ENCODE data around the gene DUSP3. TPM values are rescaled to one million over a fixed set of nuclear protein-coding genes. Genes with fewer than 3 reads are reported as not detected.
A peak's percentile ranks its signal among the peaks of the same experiment; 100 is the strongest.

DUSP3 gene
- total and polyA plus RNA-seq, 4 donors: 68.3 to 123 (median 111) TPM

GRCh38 chr17:43817826-43818225 lies 39.0 kb upstream of the DUSP3 start:
- no peak overlapping the region for H3K4me3 ChIP-seq (ENCODE audit: low read length in 2 of 2)
- intact Hi-C loops (cut with DNase I): no loop called here
- DNase-seq (peak in 1 of 2 donors; percentile 48), ATAC-seq (ENCODE audit: low FRiP score) (no peak)
- no peaks in the 10 kb centered on the region for H3K4me1 ChIP-seq (ENCODE audit: control insufficient read depth in 1 of 2, insufficient read depth in 2 of 2, low read length in 2 of 2)
- 90 to 92% methylated on average over 9 of the region's 9 CpGs for WGBS, 2 donors
- H3K36me3 ChIP-seq (ENCODE audit: control insufficient read depth in 1 of 2, insufficient read depth in 2 of 2, low read length in 1 of 2): no peaks in the 10 kb centered on the region
- H3K27me3 ChIP-seq (ENCODE audit: control insufficient read depth in 1 of 2, insufficient read depth in 2 of 2, low read length in 1 of 2): no peaks in the 10 kb centered on the region
- H3K27ac ChIP-seq (ENCODE audit: low read depth in 1 of 2, low read length in 2 of 2): no peak overlapping the region
- H3K9me3 ChIP-seq (ENCODE audit: control insufficient read depth, low read length): no peaks in the 10 kb centered on the region

GRCh38 chr17:43816336-43817320 lies 37.9 kb upstream of the DUSP3 start:
- no peak overlapping the region for H3K4me3 ChIP-seq (ENCODE audit: low read length in 2 of 2)
- DNase-seq (no peak), ATAC-seq (ENCODE audit: low FRiP score) (no peak)
- peaks cover 0 to 2% of the 10 kb centered on the region in 2 donors for H3K36me3 ChIP-seq (ENCODE audit: control insufficient read depth in 1 of 2, insufficient read depth in 2 of 2, low read length in 1 of 2)
- H3K4me1 ChIP-seq (ENCODE audit: control insufficient read depth in 1 of 2, insufficient read depth in 2 of 2, low read length in 2 of 2): no peaks in the 10 kb centered on the region
- 89 to 90% methylated on average over 24 of the region's 24 CpGs for WGBS, 2 donors
- no peaks in the 10 kb centered on the region for H3K27me3 ChIP-seq (ENCODE audit: control insufficient read depth in 1 of 2, insufficient read depth in 2 of 2, low read length in 1 of 2)
- no peak overlapping the region for H3K27ac ChIP-seq (ENCODE audit: low read depth in 1 of 2, low read length in 2 of 2)
- intact Hi-C loops (cut with DNase I): no loop called here
- no peaks in the 10 kb centered on the region for H3K9me3 ChIP-seq (ENCODE audit: control insufficient read depth, low read length)

- Histone ChIP-seq H3K27ac (ENCODE audit: low read depth in 1 of 2, low read length in 2 of 2) (no peak overlapping the region), H3K27me3 (ENCODE audit: control insufficient read depth in 1 of 2, insufficient read depth in 2 of 2, low read length in 1 of 2) (no peaks in the 10 kb centered on the region), H3K4me3 (ENCODE audit: low read length in 2 of 2) (no peak overlapping the region), H3K9me3 (ENCODE audit: control insufficient read depth, low read length) (no peaks in the 10 kb centered on the region), H3K36me3 (ENCODE audit: control insufficient read depth in 1 of 2, insufficient read depth in 2 of 2, low read length in 1 of 2) (peaks cover 2 to 4% of the 10 kb centered on the region in 2 donors), H3K4me1 (ENCODE audit: control insufficient read depth in 1 of 2, insufficient read depth in 2 of 2, low read length in 2 of 2) (no peaks in the 10 kb centered on the region)
- intact Hi-C loops (cut with DNase I): no loop called here
- ATAC-seq (ENCODE audit: low FRiP score) (no peak), DNase-seq (no peak)
- 3 to 4% methylated on average over 1 of the region's 1 CpG for WGBS, 2 donors
These were observed 35.9 kb upstream of the DUSP3 start for GRCh38 chr17:43814714-43815113.

GRCh38 chr17:43814026-43814425 lies 35.2 kb upstream of the DUSP3 start:
- H3K9me3 ChIP-seq (ENCODE audit: control insufficient read depth, low read length): no peaks in the 10 kb centered on the region

DNA sequence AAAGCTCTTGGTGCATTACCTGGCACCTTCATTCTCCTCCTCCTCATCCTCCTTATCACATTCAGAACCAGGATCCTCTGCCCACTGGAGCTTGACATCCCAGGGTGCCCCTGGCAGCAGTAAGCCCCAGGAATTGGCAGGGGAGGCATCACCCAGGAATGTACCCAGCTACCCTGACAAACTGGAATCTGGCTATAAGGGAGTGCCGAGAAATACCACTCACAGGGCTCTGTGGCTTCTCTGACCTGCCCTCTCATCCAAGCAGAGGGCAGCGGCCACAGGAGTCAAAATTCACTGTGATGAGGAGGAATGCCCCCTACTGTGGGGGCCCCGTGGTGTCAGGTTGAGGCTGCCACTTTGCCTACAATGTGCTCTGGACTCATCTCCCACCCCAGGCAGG lies 34.6 kb upstream of the DUSP3 start:
- ATAC-seq (ENCODE audit: low FRiP score): no peak
- 93 to 95% methylated on average over 3 of the region's 3 CpGs for WGBS, 2 donors
- no peak for DNase-seq

More at GRCh38 chr17:43814026-43814425, 35.2 kb upstream of the DUSP3 start:
- Histone ChIP-seq H3K36me3 (ENCODE audit: control insufficient read depth in 1 of 2, insufficient read depth in 2 of 2, low read length in 1 of 2) (peaks cover 2 to 4% of the 10 kb centered on the region in 2 donors), H3K4me1 (ENCODE audit: control insufficient read depth in 1 of 2, insufficient read depth in 2 of 2, low read length in 2 of 2) (no peaks in the 10 kb centered on the region), H3K27ac (ENCODE audit: low read depth in 1 of 2, low read length in 2 of 2) (no peak overlapping the region), H3K4me3 (ENCODE audit: low read length in 2 of 2) (no peak overlapping the region), H3K27me3 (ENCODE audit: control insufficient read depth in 1 of 2, insufficient read depth in 2 of 2, low read length in 1 of 2) (no peaks in the 10 kb centered on the region)
- ATAC-seq (ENCODE audit: low FRiP score): no peak
- no peak for DNase-seq
- 86 to 91% methylated on average over 12 of the region's 12 CpGs for WGBS, 2 donors
- intact Hi-C loops (cut with DNase I): no loop called here

DNA sequence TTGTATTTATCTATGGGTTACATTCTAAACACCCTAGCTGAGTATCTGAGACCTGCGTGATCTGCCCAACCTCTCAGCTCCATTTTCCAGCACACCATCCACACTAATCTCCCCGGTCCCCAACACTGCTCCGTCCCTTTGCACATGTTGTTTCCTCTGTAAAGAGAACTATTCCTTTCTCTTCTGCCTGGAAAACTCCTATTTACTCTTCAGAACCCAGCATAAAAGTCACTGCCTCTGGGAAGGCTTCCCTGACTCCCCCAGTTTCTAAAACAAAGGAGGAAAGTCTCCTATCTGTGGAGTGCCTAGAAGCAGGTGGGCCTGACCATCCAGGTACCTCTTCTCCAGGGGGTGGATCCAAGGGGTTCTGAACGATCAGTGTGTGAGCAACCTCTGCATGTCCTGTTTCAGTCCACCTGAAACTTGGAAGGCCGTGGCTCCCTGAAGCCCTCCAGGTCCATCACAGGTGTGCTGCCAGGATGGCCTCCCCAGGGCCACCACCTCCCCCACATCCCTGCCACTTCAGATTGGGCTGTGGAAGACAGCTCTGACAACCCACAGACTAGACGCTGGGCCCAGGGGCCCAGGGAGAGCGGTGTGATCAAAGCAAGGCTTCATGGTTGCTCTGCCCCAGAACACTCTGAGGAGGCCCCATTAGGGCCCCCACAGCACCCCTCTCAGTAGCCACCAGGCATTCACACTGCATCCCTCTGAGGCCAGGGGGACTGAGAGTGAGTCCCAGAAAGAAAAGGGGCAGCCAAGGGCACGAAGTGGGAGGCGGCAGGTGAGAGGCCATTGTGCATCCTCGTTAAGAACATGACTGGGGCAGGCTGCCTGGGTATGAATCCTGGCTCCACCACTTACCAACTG lies 33.9 kb upstream of the DUSP3 start:
- peaks cover 5 to 7% of the 10 kb centered on the region in 2 donors for H3K36me3 ChIP-seq (ENCODE audit: control insufficient read depth in 1 of 2, insufficient read depth in 2 of 2, low read length in 1 of 2)
- no peak overlapping the region for H3K27ac ChIP-seq (ENCODE audit: low read depth in 1 of 2, low read length in 2 of 2)
- intact Hi-C loops (cut with DNase I): no loop called here
- ATAC-seq (ENCODE audit: low FRiP score): no peak
- H3K4me3 ChIP-seq (ENCODE audit: low read length in 2 of 2): no peak overlapping the region
- H3K27me3 ChIP-seq (ENCODE audit: control insufficient read depth in 1 of 2, insufficient read depth in 2 of 2, low read length in 1 of 2): no peaks in the 10 kb centered on the region
- WGBS, 2 donors: 97% methylated on average over 10 of the region's 10 CpGs
- DNase-seq: no peak
- no peaks in the 10 kb centered on the region for H3K9me3 ChIP-seq (ENCODE audit: control insufficient read depth, low read length)
- no peaks in the 10 kb centered on the region for H3K4me1 ChIP-seq (ENCODE audit: control insufficient read depth in 1 of 2, insufficient read depth in 2 of 2, low read length in 2 of 2)

More for the DNA sequence above, 34.6 kb upstream of the DUSP3 start:
- peaks cover 2 to 7% of the 10 kb centered on the region in 2 donors for H3K36me3 ChIP-seq (ENCODE audit: control insufficient read depth in 1 of 2, insufficient read depth in 2 of 2, low read length in 1 of 2)
- H3K27me3 ChIP-seq (ENCODE audit: control insufficient read depth in 1 of 2, insufficient read depth in 2 of 2, low read length in 1 of 2): no peaks in the 10 kb centered on the region
- intact Hi-C loops (cut with DNase I): no loop called here
- no peaks in the 10 kb centered on the region for H3K9me3 ChIP-seq (ENCODE audit: control insufficient read depth, low read length)
- no peak overlapping the region for H3K4me3 ChIP-seq (ENCODE audit: low read length in 2 of 2)
- H3K27ac ChIP-seq (ENCODE audit: low read depth in 1 of 2, low read length in 2 of 2): no peak overlapping the region
- H3K4me1 ChIP-seq (ENCODE audit: control insufficient read depth in 1 of 2, insufficient read depth in 2 of 2, low read length in 2 of 2): no peaks in the 10 kb centered on the region

GRCh38 chr17:43810823-43811222 lies 32.0 kb upstream of the DUSP3 start:
- Histone ChIP-seq H3K9me3 (ENCODE audit: control insufficient read depth, low read length) (no peaks in the 10 kb centered on the region), H3K27me3 (ENCODE audit: control insufficient read depth in 1 of 2, insufficient read depth in 2 of 2, low read length in 1 of 2) (no peaks in the 10 kb centered on the region), H3K4me1 (ENCODE audit: control insufficient read depth in 1 of 2, insufficient read depth in 2 of 2, low read length in 2 of 2) (no peaks in the 10 kb centered on the region), H3K36me3 (ENCODE audit: control insufficient read depth in 1 of 2, insufficient read depth in 2 of 2, low read length in 1 of 2) (peaks cover 5 to 7% of the 10 kb centered on the region in 2 donors), H3K27ac (ENCODE audit: low read depth in 1 of 2, low read length in 2 of 2) (no peak overlapping the region), H3K4me3 (ENCODE audit: low read length in 2 of 2) (no peak overlapping the region)
- ATAC-seq (ENCODE audit: low FRiP score) (no peak), DNase-seq (no peak)
- WGBS, 2 donors: 83 to 87% methylated on average over 5 of the region's 5 CpGs
- intact Hi-C loops (cut with DNase I): no loop called here

DNA sequence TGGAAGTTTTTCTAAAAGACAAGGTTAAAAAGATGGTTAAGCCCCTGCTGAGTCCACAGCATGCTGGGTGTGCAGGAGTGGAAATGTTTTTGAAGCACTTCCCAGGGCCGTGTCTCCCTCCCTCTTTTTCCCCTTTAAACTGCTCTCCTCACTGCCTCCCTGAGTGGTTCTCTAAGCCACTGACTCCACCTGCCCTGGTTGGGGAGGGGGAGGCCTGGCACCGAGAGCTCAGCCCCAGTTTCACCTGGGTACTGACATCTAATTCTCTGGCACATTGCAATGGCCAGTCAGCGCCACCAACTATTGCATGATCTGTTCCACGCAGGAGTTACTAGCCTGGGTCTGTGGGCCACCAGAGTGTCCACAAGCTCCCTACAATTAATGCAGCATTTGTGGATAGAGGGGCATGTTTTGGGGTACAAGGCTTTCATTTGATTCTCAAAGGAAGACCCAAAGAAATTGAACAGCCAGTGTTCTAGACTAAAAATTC lies 31.5 kb upstream of the DUSP3 start:
- H3K4me1 ChIP-seq (ENCODE audit: control insufficient read depth in 1 of 2, insufficient read depth in 2 of 2, low read length in 2 of 2): no peaks in the 10 kb centered on the region
- DNase-seq (no peak), ATAC-seq (ENCODE audit: low FRiP score) (no peak)
- 87 to 92% methylated on average over 4 of the region's 4 CpGs for WGBS, 2 donors
- peaks cover 5 to 7% of the 10 kb centered on the region in 2 donors for H3K36me3 ChIP-seq (ENCODE audit: control insufficient read depth in 1 of 2, insufficient read depth in 2 of 2, low read length in 1 of 2)
- no peak overlapping the region for H3K4me3 ChIP-seq (ENCODE audit: low read length in 2 of 2)
- H3K9me3 ChIP-seq (ENCODE audit: control insufficient read depth, low read length): no peaks in the 10 kb centered on the region
- H3K27me3 ChIP-seq (ENCODE audit: control insufficient read depth in 1 of 2, insufficient read depth in 2 of 2, low read length in 1 of 2): no peaks in the 10 kb centered on the region
- intact Hi-C loops (cut with DNase I): no loop called here
- no peak overlapping the region for H3K27ac ChIP-seq (ENCODE audit: low read depth in 1 of 2, low read length in 2 of 2)
